HepG2 (cell line): Measurements from ENCODE around the gene GSG1. TPM values are rescaled to one million over a fixed set of nuclear protein-coding genes. Genes with fewer than 3 reads are reported as not detected.

ENCODE experiments used
- ATM ChIP-seq: fragments of 450-650 bp; IDR thresholded peaks from 2 replicates; pipeline ENCODE4 v1.7.1; 2017; ENCODE audit warnings: mild to moderate bottlenecking, borderline replicate concordance
- CEBPG ChIP-seq: IDR thresholded peaks from 2 replicates; pipeline ENCODE4 v1.6.1; 2016
- DPF2 ChIP-seq: sonication (generic); formaldehyde crosslinking; IDR thresholded peaks from 2 replicates; pipeline ENCODE4 v1.4.0; 2020; ENCODE audit warnings: mild to moderate bottlenecking, low read depth, missing genetic modification reagents, borderline replicate concordance
- HOXD1 ChIP-seq: sonication (generic); formaldehyde crosslinking; IDR thresholded peaks from 2 replicates; pipeline ENCODE4 v1.5.0; 2020; ENCODE audit warnings: missing genetic modification reagents
- RARA ChIP-seq: IDR thresholded peaks from 2 replicates; pipeline ENCODE4 v1.6.1; 2016; ENCODE audit warnings: missing genetic modification reagents, missing compliant biosample characterization
- RFX1 ChIP-seq: fragments of 450-650 bp; IDR thresholded peaks from 2 replicates; pipeline ENCODE4 v1.6.1; 2017
- SIX1 ChIP-seq: sonication (generic); formaldehyde crosslinking; IDR thresholded peaks from 2 replicates; pipeline ENCODE4 v1.4.0; 2020; ENCODE audit warnings: missing genetic modification reagents, borderline replicate concordance
- SMC3 ChIP-seq: IDR thresholded peaks from 2 replicates; pipeline ENCODE4 v1.6.1; 2011; ENCODE audit warnings: low read length, improper control_type of control experiment
- ZFP62 ChIP-seq: sonication (generic); formaldehyde crosslinking; IDR thresholded peaks from 2 replicates; pipeline ENCODE4 v1.4.0; 2020; ENCODE audit warnings: missing genetic modification reagents
- ZNF232 ChIP-seq: sonication (generic); formaldehyde crosslinking; IDR thresholded peaks from 2 replicates; pipeline ENCODE4 v1.4.0; 2020; ENCODE audit warnings: missing genetic modification reagents, borderline replicate concordance
- ZNF253 ChIP-seq: sonication (generic); formaldehyde crosslinking; IDR thresholded peaks from 2 replicates; pipeline ENCODE4 v1.8.0; 2022; ENCODE audit warnings: mild to moderate bottlenecking, missing genetic modification reagents, borderline replicate concordance
- ZNF3 ChIP-seq: IDR thresholded peaks from 2 replicates; pipeline ENCODE4 v1.7.0; 2017; ENCODE audit warnings: inconsistent platforms
- ZNF556 ChIP-seq: sonication (generic); formaldehyde crosslinking; IDR thresholded peaks from 2 replicates; pipeline ENCODE4 v1.4.0; 2020; ENCODE audit warnings: mild to moderate bottlenecking, missing genetic modification reagents, borderline replicate concordance
- ZNF557 ChIP-seq: sonication (generic); formaldehyde crosslinking; IDR thresholded peaks from 2 replicates; pipeline ENCODE4 v1.4.0; 2020; ENCODE audit warnings: missing genetic modification reagents
- ZNF761 ChIP-seq: sonication (generic); formaldehyde crosslinking; conservative IDR thresholded peaks from 2 replicates; pipeline ENCODE4 v1.4.0; 2020; ENCODE audit warnings: mild to moderate bottlenecking, missing genetic modification reagents
- ZSCAN9 ChIP-seq: IDR thresholded peaks from 2 replicates; pipeline ENCODE4 v1.6.1; 2016; ENCODE audit warnings: borderline replicate concordance
- polyA plus RNA-seq, 8 experiments: library from polyadenylated mRNA; depleted of rRNA in 3 of 8; stranded (reverse) in 7 of 8; unstranded in 1 of 8; fragments of >200 nt; fragmentation: Illumina TruSeq in 4 of 8; extraction: Trizol in 4 of 8; gene quantifications; 2 replicates each; pipeline versions ENCODE4 v1.2.1 to v1.2.3, GENCODE V29; 2011 to 2016; ENCODE audit warnings: low read depth in 4 of 8, missing spikeins in 1 of 8, mixed read lengths in 1 of 8; ENCODE audit not compliant: insufficient read depth in 1 of 8
- total RNA-seq, 5 experiments: library from RNA; depleted of rRNA; stranded (reverse); fragments of >200 nt; fragmentation: Illumina TruSeq; extraction: Trizol; gene quantifications; 2 replicates each; pipeline ENCODE4 v1.2.3, GENCODE V29; 2016; ENCODE audit warnings: low read depth in 1 of 5
- TF ChIP-seq, protein P1 (sequence below): sonication (generic); formaldehyde crosslinking; IDR thresholded peaks from 2 replicates; pipeline ENCODE4 v1.5.1; 2020; ENCODE audit warnings: mild to moderate bottlenecking, missing genetic modification reagents, moderate library complexity
- TF ChIP-seq, protein P2 (sequence below): sonication (generic); formaldehyde crosslinking; IDR thresholded peaks from 2 replicates; pipeline ENCODE4 v1.5.0; 2020; ENCODE audit warnings: missing genetic modification reagents, mild to moderate bottlenecking, borderline replicate concordance
- TF ChIP-seq, protein P3 (sequence below), 2 experiments: sonication (generic) in 1 of 2; formaldehyde crosslinking in 1 of 2; IDR thresholded peaks; 2 replicates each; pipeline versions ENCODE4 v1.4.0 to v1.6.1; 2018 to 2020; ENCODE audit warnings: missing genetic modification reagents in 2 of 2, borderline replicate concordance in 1 of 2, low read depth in 1 of 2, mild to moderate bottlenecking in 1 of 2, missing biosample characterization in 1 of 2
- TF ChIP-seq, protein P4 (sequence below): sonication (generic); formaldehyde crosslinking; IDR thresholded peaks from 2 replicates; pipeline ENCODE4 v1.4.0; 2020; ENCODE audit warnings: missing genetic modification reagents
- TF ChIP-seq, protein P5 (sequence below): sonication (generic); formaldehyde crosslinking; IDR thresholded peaks from 2 replicates; pipeline ENCODE4 v1.8.1; 2023; ENCODE audit warnings: missing genetic modification reagents, inconsistent platforms, borderline replicate concordance

Gene GSG1
- total and polyA plus RNA-seq, 2 of the 13 experiments (the other 11 are each of a cell fraction or from before 2014, with no cell fraction given): not detected

DNA sequence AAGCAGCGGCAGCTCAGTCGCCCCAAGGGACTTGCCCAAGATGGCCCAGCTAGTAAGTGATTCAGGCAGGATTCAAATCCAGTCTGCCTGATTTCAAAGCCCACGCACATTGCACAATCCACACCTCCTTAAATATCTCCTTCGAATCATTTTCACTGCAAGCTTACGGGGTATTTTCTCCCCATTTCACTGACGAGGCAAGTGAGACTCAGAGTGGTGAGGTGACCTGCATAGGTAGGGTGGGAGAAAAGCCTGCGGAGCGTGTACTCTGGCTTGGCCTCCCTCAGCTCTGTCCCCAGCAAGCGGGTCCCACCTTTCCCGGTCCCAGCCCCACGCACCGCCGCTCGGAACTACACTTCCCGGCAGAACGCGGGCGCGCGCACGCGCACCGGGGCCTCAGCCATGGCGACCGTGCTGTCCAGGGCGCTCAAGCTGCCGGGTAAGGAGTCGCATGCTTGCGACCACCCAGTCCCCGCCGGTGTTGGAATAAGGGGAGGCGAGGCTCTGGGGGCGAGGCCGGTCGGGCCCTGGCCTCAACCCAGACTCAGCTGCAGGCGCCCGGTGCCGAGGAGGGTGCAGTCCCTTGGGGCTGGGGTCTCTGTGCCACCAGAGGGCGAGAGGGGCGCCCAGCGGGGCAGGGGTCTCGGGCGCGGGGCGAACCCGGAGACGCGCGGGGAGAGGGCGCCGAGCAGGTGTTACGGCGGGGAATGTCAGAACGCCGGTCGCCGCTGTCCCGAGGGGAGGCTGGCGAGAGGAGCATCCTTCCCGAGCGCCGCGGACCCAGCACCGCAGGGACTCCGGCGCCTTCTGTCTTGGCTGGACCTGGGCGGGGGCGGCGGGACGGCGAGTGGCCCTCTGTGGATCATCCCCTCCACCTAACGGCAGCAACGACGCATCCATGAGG is 59.2 kb downstream of the GSG1 start, which contains the start of gene FAM234B (continued):
- TF ChIP-seq, protein P1, sequence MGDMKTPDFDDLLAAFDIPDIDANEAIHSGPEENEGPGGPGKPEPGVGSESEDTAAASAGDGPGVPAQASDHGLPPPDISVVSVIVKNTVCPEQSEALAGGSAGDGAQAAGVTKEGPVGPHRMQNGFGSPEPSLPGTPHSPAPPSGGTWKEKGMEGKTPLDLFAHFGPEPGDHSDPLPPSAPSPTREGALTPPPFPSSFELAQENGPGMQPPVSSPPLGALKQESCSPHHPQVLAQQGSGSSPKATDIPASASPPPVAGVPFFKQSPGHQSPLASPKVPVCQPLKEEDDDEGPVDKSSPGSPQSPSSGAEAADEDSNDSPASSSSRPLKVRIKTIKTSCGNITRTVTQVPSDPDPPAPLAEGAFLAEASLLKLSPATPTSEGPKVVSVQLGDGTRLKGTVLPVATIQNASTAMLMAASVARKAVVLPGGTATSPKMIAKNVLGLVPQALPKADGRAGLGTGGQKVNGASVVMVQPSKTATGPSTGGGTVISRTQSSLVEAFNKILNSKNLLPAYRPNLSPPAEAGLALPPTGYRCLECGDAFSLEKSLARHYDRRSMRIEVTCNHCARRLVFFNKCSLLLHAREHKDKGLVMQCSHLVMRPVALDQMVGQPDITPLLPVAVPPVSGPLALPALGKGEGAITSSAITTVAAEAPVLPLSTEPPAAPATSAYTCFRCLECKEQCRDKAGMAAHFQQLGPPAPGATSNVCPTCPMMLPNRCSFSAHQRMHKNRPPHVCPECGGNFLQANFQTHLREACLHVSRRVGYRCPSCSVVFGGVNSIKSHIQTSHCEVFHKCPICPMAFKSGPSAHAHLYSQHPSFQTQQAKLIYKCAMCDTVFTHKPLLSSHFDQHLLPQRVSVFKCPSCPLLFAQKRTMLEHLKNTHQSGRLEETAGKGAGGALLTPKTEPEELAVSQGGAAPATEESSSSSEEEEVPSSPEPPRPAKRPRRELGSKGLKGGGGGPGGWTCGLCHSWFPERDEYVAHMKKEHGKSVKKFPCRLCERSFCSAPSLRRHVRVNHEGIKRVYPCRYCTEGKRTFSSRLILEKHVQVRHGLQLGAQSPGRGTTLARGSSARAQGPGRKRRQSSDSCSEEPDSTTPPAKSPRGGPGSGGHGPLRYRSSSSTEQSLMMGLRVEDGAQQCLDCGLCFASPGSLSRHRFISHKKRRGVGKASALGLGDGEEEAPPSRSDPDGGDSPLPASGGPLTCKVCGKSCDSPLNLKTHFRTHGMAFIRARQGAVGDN (CRISPR knock-in tag): peak; percentile 85
- TF ChIP-seq, protein P2, sequence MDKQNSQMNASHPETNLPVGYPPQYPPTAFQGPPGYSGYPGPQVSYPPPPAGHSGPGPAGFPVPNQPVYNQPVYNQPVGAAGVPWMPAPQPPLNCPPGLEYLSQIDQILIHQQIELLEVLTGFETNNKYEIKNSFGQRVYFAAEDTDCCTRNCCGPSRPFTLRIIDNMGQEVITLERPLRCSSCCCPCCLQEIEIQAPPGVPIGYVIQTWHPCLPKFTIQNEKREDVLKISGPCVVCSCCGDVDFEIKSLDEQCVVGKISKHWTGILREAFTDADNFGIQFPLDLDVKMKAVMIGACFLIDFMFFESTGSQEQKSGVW (CRISPR knock-in tag): no peak
- TF ChIP-seq ZNF556 (peak; percentile 25; the same call in 1 of the 2 replicates), ATM (no peak), ZNF253 (peak; percentile 83; the same call in 1 of the 2 replicates), SIX1 (CRISPR knock-in tag) (no peak), HOXD1 (CRISPR knock-in tag) (no peak), RFX1 (no peak), ZNF761 (CRISPR knock-in tag) (no peak), ZSCAN9 (CRISPR knock-in tag) (no peak), DPF2 (CRISPR knock-in tag) (no peak), ZNF557 (CRISPR knock-in tag) (no peak), CEBPG (CRISPR knock-in tag) (no peak), ZFP62 (CRISPR knock-in tag) (no peak), RARA (CRISPR knock-in tag) (no peak), ZNF232 (CRISPR knock-in tag) (no peak), SMC3 (no peak), ZNF3 (no peak)
- TF ChIP-seq, protein P3, sequence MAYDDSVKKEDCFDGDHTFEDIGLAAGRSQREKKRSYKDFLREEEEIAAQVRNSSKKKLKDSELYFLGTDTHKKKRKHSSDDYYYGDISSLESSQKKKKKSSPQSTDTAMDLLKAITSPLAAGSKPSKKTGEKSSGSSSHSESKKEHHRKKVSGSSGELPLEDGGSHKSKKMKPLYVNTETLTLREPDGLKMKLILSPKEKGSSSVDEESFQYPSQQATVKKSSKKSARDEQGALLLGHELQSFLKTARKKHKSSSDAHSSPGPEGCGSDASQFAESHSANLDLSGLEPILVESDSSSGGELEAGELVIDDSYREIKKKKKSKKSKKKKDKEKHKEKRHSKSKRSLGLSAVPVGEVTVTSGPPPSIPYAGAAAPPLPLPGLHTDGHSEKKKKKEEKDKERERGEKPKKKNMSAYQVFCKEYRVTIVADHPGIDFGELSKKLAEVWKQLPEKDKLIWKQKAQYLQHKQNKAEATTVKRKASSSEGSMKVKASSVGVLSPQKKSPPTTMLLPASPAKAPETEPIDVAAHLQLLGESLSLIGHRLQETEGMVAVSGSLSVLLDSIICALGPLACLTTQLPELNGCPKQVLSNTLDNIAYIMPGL (CRISPR knock-in tag; IDR thresholded peaks at IDR 0.05; ENCODE audit: borderline replicate concordance in 1 of 2, low read depth in 1 of 2): peak; percentile 73 to 88
- TF ChIP-seq, protein P4, sequence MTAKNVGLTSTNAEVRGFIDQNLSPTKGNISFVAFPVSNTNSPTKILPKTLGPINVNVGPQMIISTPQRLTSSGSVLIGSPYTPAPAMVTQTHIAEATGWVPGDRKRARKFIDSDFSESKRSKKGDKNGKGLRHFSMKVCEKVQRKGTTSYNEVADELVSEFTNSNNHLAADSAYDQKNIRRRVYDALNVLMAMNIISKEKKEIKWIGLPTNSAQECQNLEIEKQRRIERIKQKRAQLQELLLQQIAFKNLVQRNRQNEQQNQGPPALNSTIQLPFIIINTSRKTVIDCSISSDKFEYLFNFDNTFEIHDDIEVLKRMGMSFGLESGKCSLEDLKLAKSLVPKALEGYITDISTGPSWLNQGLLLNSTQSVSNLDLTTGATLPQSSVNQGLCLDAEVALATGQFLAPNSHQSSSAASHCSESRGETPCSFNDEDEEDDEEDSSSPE (CRISPR knock-in tag): peak; percentile 48; the same call in 1 of the 2 replicates
- TF ChIP-seq, protein P5, sequence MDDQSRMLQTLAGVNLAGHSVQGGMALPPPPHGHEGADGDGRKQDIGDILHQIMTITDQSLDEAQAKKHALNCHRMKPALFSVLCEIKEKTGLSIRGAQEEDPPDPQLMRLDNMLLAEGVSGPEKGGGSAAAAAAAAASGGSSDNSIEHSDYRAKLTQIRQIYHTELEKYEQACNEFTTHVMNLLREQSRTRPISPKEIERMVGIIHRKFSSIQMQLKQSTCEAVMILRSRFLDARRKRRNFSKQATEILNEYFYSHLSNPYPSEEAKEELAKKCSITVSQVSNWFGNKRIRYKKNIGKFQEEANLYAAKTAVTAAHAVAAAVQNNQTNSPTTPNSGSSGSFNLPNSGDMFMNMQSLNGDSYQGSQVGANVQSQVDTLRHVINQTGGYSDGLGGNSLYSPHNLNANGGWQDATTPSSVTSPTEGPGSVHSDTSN: no peak
